HepG2 (cell line): ENCODE results near the gene DPCD. TPM values are rescaled to one million over a fixed set of nuclear protein-coding genes. Genes with fewer than 3 reads are reported as not detected.

ENCODE experiments used
- ATAC-seq: fragments of 200-7000 bp; cut with Tn5 transposase; 3 replicates; pipeline ENCODE4 v1.9.1; 2020; ENCODE audit warnings: mild to moderate bottlenecking, moderate library complexity
- BruUV-seq: library from RNA; stranded (reverse); fragments of 400-500 nt; replicated peaks from 2 replicates; lab custom pipeline; 2021; lab: Mats Ljungman, UMichigan
- CTCF ChIA-PET: fragments of 300-600 bp; formaldehyde crosslinking; extraction: SDS; loops from one replicate; lab custom pipeline; 2021; ENCODE audit warnings: low total read pairs, inconsistent platforms, low intra/inter-chr PET ratio; lab: Yijun Ruan, JAX
- POLR2A ChIA-PET: fragments of 350-600 bp; sonication (Branson Sonifier 250); formaldehyde crosslinking; loops from one replicate; lab custom pipeline; 2020; ENCODE audit warnings: antibody characterized with exemption, inconsistent platforms; lab: Yijun Ruan, JAX
- DNase-seq: peaks from one replicate; pipeline ENCODE4 v3.0.0-alpha.2; 2015; ENCODE audit warnings: low spot score
- FAIRE-seq: peaks from 3 replicates; lab custom pipeline; 2011; peaks lifted over from hg19 to GRCh38; lab: Jason Lieb, UNC
- H2AFZ ChIP-seq: one replicate; pipeline ENCODE4 v1.6.1; 2011; ENCODE audit warnings: low read length, inconsistent platforms
- H3K27ac ChIP-seq: fragments of 300-600 bp; 3 replicates; pipeline ENCODE4 v1.8.0; 2011; ENCODE audit warnings: mixed run types, mild to moderate bottlenecking, mixed read lengths, low read length, inconsistent platforms; ENCODE audit not compliant: insufficient read depth; ENCODE audit errors: extremely low read length
- H3K27me3 ChIP-seq, 2 experiments: fragments of 200-600 bp in 1 of 2; 2 replicates in 1 of 2; 3 replicates in 1 of 2; pipeline versions ENCODE4 v1.6.0 to v1.8.0; 2011; ENCODE audit warnings: low read length in 2 of 2, mild to moderate bottlenecking in 2 of 2, moderate library complexity in 2 of 2, inconsistent platforms in 1 of 2; ENCODE audit not compliant: insufficient read depth in 2 of 2, control insufficient read depth in 1 of 2
- H3K36me3 ChIP-seq, 2 experiments: fragments of 200-600 bp in 1 of 2; replicated peaks in 1 of 2; 2 replicates in 1 of 2; 3 replicates in 1 of 2; pipeline versions ENCODE4 v1.5.1 to v1.8.0; 2011; ENCODE audit warnings: low read length in 2 of 2, inconsistent platforms in 1 of 2; ENCODE audit not compliant: insufficient read depth in 2 of 2, control insufficient read depth in 1 of 2
- H3K4me1 ChIP-seq: 2 replicates; pipeline ENCODE4 v1.5.1; 2012; ENCODE audit warnings: low read length, inconsistent platforms; ENCODE audit not compliant: insufficient read depth
- H3K4me2 ChIP-seq: 2 replicates; pipeline ENCODE4 v1.6.0; 2011; ENCODE audit warnings: low read depth, low read length, inconsistent platforms
- H3K4me3 ChIP-seq, 3 experiments: fragments of 200-600 bp in 1 of 3; sonication (generic), shearing (Covaris generic) in 1 of 3; replicated peaks in 1 of 3; 2 replicates each; pipeline ENCODE4 v1.5.1; 2011 to 2016; ENCODE audit warnings: low read length in 3 of 3, inconsistent platforms in 2 of 3, low read depth in 2 of 3, mild to moderate bottlenecking in 2 of 3, control low read depth in 1 of 3, mixed read lengths in 1 of 3; ENCODE audit not compliant: insufficient read depth in 1 of 3
- H3K79me2 ChIP-seq: one replicate; pipeline ENCODE4 v1.6.1; 2011; ENCODE audit warnings: low read length, inconsistent platforms; ENCODE audit not compliant: insufficient read depth
- H3K9ac ChIP-seq: 2 replicates; pipeline ENCODE4 v1.6.0; 2011; ENCODE audit warnings: mild to moderate bottlenecking, low read depth, low read length, inconsistent platforms; ENCODE audit not compliant: insufficient read depth
- H3K9me3 ChIP-seq: 2 replicates; pipeline ENCODE4 v1.5.1; 2012; ENCODE audit warnings: mild to moderate bottlenecking, low read length
- H4K20me1 ChIP-seq: 2 replicates; pipeline ENCODE4 v1.6.0; 2011; ENCODE audit warnings: inconsistent platforms, mild to moderate bottlenecking, low read length, moderate library complexity; ENCODE audit not compliant: insufficient read depth
- ATF1 ChIP-seq: IDR thresholded peaks from 2 replicates; pipeline ENCODE4 v1.6.1; 2016; ENCODE audit warnings: mild to moderate bottlenecking, control low read depth
- FOXC1 ChIP-seq: sonication (generic); formaldehyde crosslinking; IDR thresholded peaks from 2 replicates; pipeline ENCODE4 v1.8.0; 2022; ENCODE audit warnings: mild to moderate bottlenecking, missing genetic modification reagents, borderline replicate concordance
- PHB2 ChIP-seq: fragments of 450-650 bp; IDR thresholded peaks from 2 replicates; pipeline ENCODE4 v1.6.1; 2018; ENCODE audit not compliant: partially characterized antibody
- TBX2 ChIP-seq: sonication (generic); formaldehyde crosslinking; IDR thresholded peaks from 2 replicates; pipeline ENCODE4 v1.5.0; 2020; ENCODE audit warnings: missing genetic modification reagents, mild to moderate bottlenecking, borderline replicate concordance
- TMF1 ChIP-seq: sonication (generic); formaldehyde crosslinking; IDR thresholded peaks from 2 replicates; pipeline ENCODE4 v1.8.1; 2022; ENCODE audit warnings: low read depth, missing genetic modification reagents
- TRIM24 ChIP-seq: sonication (generic); formaldehyde crosslinking; IDR thresholded peaks from 2 replicates; pipeline ENCODE4 v1.8.0; 2022; ENCODE audit warnings: mild to moderate bottlenecking, missing genetic modification reagents
- ZIK1 ChIP-seq: sonication (generic); formaldehyde crosslinking; IDR thresholded peaks from 2 replicates; pipeline ENCODE4 v1.5.0; 2020; ENCODE audit warnings: mild to moderate bottlenecking, low read depth, missing genetic modification reagents, borderline replicate concordance
- ZNF510 ChIP-seq: sonication (generic); formaldehyde crosslinking; IDR thresholded peaks from 2 replicates; pipeline ENCODE4 v1.4.0; 2020; ENCODE audit warnings: low read depth, mild to moderate bottlenecking, missing genetic modification reagents
- ZNF577 ChIP-seq: sonication (generic); formaldehyde crosslinking; IDR thresholded peaks from 2 replicates; pipeline ENCODE4 v1.4.0; 2020; ENCODE audit warnings: mild to moderate bottlenecking, low read depth, missing genetic modification reagents, borderline replicate concordance
- ZNF816 ChIP-seq: sonication (generic); formaldehyde crosslinking; IDR thresholded peaks from 2 replicates; pipeline ENCODE4 v1.8.0; 2022; ENCODE audit warnings: missing genetic modification reagents, mild to moderate bottlenecking, borderline replicate concordance
- WGBS: methylation state at CpG from one replicate; pipeline ENCODE4 v1.1.6; 2017; ENCODE audit warnings: low lambda C conversion rate; 5-methylcytosine and 5-hydroxymethylcytosine counted together
- in situ Hi-C: cut with HindIII; loops from 2 replicates; pipeline ENCODE4 v1.10.0; 2017; ENCODE audit warnings: low pct_unique_long_range_greater_than_20kb; ENCODE audit not compliant: extremely low pct_ligation_motif_present
- intact Hi-C: fragments of 100-400 bp; cut with micrococcal nuclease; formaldehyde crosslinking; loops from one replicate; pipeline ENCODE4 v1.10.0; 2022; ENCODE audit not compliant: unreplicated experiment
- polyA plus RNA-seq, 8 experiments: library from polyadenylated mRNA; depleted of rRNA in 3 of 8; stranded (reverse) in 7 of 8; unstranded in 1 of 8; fragments of >200 nt; fragmentation: Illumina TruSeq in 4 of 8; extraction: Trizol in 4 of 8; gene quantifications; 2 replicates each; pipeline versions ENCODE4 v1.2.1 to v1.2.3, GENCODE V29; 2011 to 2016; ENCODE audit warnings: low read depth in 4 of 8, missing spikeins in 1 of 8, mixed read lengths in 1 of 8; ENCODE audit not compliant: insufficient read depth in 1 of 8
- total RNA-seq, 5 experiments: library from RNA; depleted of rRNA; stranded (reverse); fragments of >200 nt; fragmentation: Illumina TruSeq; extraction: Trizol; gene quantifications; 2 replicates each; pipeline ENCODE4 v1.2.3, GENCODE V29; 2016; ENCODE audit warnings: low read depth in 1 of 5
- TF ChIP-seq, protein P1 (sequence below): sonication (generic); formaldehyde crosslinking; IDR thresholded peaks from 2 replicates; pipeline ENCODE4 v1.4.0; 2020; ENCODE audit warnings: missing genetic modification reagents
- TF ChIP-seq, protein P2 (sequence below): sonication (generic); formaldehyde crosslinking; IDR thresholded peaks from 2 replicates; pipeline ENCODE4 v1.4.0; 2020; ENCODE audit warnings: missing genetic modification reagents

The DPCD gene
- total and polyA plus RNA-seq, 2 of the 13 experiments (the other 11 are each of a cell fraction or from before 2014, with no cell fraction given): 25.2 to 27.0 TPM

DNA sequence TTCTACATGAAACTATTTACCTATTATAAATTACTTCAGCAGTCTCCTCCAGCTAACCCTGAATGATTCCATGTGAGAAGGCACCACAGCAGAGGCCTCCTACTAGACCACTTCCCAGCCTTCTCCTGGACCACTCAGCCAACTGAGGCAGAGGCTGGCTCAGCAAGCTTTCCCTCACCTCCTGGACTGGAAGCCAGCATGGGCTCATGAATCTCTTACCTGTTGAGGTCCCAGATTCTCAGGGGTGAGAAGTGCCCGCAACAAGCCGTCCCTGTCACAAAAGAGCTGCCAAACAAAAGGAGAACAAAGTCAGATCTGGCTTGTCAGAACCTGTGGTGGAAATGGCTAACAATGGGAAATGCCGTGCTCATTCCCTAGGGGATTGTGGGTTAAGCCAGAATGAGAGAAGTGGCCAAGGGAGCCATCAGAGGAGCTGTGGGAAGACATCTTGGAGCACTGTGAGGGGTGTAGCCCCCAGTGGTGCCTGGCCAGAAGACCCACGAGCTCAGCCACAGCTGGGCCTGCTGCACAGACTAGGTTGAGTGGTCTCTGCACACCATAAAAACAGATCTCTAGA is 36.5 kb downstream of the DPCD start (continued):
- TF ChIP-seq, protein P1, sequence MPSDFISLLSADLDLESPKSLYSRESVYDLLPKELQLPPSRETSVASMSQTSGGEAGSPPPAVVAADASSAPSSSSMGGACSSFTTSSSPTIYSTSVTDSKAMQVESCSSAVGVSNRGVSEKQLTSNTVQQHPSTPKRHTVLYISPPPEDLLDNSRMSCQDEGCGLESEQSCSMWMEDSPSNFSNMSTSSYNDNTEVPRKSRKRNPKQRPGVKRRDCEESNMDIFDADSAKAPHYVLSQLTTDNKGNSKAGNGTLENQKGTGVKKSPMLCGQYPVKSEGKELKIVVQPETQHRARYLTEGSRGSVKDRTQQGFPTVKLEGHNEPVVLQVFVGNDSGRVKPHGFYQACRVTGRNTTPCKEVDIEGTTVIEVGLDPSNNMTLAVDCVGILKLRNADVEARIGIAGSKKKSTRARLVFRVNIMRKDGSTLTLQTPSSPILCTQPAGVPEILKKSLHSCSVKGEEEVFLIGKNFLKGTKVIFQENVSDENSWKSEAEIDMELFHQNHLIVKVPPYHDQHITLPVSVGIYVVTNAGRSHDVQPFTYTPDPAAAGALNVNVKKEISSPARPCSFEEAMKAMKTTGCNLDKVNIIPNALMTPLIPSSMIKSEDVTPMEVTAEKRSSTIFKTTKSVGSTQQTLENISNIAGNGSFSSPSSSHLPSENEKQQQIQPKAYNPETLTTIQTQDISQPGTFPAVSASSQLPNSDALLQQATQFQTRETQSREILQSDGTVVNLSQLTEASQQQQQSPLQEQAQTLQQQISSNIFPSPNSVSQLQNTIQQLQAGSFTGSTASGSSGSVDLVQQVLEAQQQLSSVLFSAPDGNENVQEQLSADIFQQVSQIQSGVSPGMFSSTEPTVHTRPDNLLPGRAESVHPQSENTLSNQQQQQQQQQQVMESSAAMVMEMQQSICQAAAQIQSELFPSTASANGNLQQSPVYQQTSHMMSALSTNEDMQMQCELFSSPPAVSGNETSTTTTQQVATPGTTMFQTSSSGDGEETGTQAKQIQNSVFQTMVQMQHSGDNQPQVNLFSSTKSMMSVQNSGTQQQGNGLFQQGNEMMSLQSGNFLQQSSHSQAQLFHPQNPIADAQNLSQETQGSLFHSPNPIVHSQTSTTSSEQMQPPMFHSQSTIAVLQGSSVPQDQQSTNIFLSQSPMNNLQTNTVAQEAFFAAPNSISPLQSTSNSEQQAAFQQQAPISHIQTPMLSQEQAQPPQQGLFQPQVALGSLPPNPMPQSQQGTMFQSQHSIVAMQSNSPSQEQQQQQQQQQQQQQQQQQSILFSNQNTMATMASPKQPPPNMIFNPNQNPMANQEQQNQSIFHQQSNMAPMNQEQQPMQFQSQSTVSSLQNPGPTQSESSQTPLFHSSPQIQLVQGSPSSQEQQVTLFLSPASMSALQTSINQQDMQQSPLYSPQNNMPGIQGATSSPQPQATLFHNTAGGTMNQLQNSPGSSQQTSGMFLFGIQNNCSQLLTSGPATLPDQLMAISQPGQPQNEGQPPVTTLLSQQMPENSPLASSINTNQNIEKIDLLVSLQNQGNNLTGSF (CRISPR knock-in tag): no peak
- TF ChIP-seq TMF1 (CRISPR knock-in tag) (no peak), PHB2 (no peak)

DNA sequence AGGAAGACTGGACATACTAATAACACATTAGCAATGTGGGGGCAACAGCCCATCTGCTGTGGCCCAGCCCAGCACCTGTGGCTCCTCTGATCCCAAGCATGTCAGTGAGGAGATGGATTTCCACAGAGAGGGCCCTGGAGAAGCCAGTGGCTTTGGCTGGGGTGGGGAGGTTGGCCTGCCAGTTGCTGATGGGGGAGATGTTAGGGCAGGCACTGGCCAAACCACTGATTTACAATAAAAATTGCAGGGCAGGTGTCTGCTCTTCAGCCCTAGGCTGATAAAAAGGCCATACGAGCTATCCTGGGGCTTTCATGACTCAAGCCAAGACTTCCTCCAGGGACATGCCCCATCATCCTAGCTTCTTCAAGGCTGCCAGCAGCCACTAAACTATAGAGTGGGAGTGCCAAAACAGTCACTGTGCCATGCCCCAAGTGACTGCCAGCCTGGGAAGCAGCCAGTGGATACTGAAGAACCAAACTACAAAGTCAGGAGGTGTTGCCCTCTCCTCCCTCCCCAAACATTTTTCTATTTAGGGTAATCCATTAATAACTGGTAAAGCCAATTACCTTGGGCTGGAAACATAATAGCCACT is 37.8 kb downstream of the DPCD start:
- no peaks in the 10 kb centered on the region for H3K79me2 ChIP-seq
- ChIA-PET CTCF (no interaction called here), POLR2A (no interaction called here)
- WGBS: 100% methylated on average over 1 of the region's 1 CpG
- in situ Hi-C loops: no loop called here
- H3K27me3 ChIP-seq: no peaks in the 10 kb centered on the region
- DNase-seq (no peak), FAIRE-seq (no peak), ATAC-seq (no peak)
- no peak overlapping the region for H3K27ac ChIP-seq
- no peak overlapping the region for H3K4me3 ChIP-seq
- no peak overlapping the region for H3K4me2 ChIP-seq
- H2AFZ ChIP-seq: no peak overlapping the region
- intact Hi-C loops: no loop called here
- BruUV-seq: no TSS peak
- H3K36me3 ChIP-seq: peaks cover 1 to 21% of the 10 kb centered on the region in 2 experiments; a peak in 3 of 5 replicates
- TF ChIP-seq TBX2 (CRISPR knock-in tag): no peak
- no peak for TF ChIP-seq ZNF510
- TF ChIP-seq, protein P2, sequence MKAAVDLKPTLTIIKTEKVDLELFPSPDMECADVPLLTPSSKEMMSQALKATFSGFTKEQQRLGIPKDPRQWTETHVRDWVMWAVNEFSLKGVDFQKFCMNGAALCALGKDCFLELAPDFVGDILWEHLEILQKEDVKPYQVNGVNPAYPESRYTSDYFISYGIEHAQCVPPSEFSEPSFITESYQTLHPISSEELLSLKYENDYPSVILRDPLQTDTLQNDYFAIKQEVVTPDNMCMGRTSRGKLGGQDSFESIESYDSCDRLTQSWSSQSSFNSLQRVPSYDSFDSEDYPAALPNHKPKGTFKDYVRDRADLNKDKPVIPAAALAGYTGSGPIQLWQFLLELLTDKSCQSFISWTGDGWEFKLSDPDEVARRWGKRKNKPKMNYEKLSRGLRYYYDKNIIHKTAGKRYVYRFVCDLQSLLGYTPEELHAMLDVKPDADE (CRISPR knock-in tag): no peak
- TF ChIP-seq ATF1 (CRISPR knock-in tag): no peak
- no peak for TF ChIP-seq ZNF816 (CRISPR knock-in tag)
- no peak for TF ChIP-seq FOXC1 (CRISPR knock-in tag)
- no peak for TF ChIP-seq TRIM24 (CRISPR knock-in tag)
- TF ChIP-seq ZNF577: no peak
- TF ChIP-seq ZIK1 (CRISPR knock-in tag): no peak
- no peaks in the 10 kb centered on the region for H4K20me1 ChIP-seq
- no peak overlapping the region for H3K9ac ChIP-seq
- H3K9me3 ChIP-seq: no peaks in the 10 kb centered on the region
- peaks cover 7% of the 10 kb centered on the region for H3K4me1 ChIP-seq
